H1 (cell line): ENCODE data around the gene NTN1. TPM values are rescaled to one million over a fixed set of nuclear protein-coding genes. Genes with fewer than 3 reads are reported as not detected.

Experiments
- CTCF ChIA-PET: fragments of 300-600 bp; sonication (Branson Sonifier 250); formaldehyde crosslinking; loops from one replicate; lab custom pipeline; 2021; ENCODE audit not compliant: partially characterized antibody; lab: Charles Lee
- POLR2A ChIA-PET: fragments of 300-600 bp; sonication (Branson Sonifier 250); formaldehyde crosslinking; loops from one replicate; lab custom pipeline; 2021; ENCODE audit warnings: inconsistent platforms; ENCODE audit not compliant: partially characterized antibody; lab: Charles Lee
- DNase-seq, 2 experiments: peaks; one replicate each; pipeline versions ENCODE4 v3.0.0 to v3.0.0-alpha.2; 2010 to 2022; ENCODE audit warnings: low spot score in 2 of 2, low read depth in 1 of 2, mixed read lengths in 1 of 2
- FAIRE-seq: peaks from 2 replicates; lab custom pipeline; 2011; peaks lifted over from hg19 to GRCh38; lab: Jason Lieb, UNC
- H2AFZ ChIP-seq: 2 replicates; pipeline ENCODE4 v1.8.1; 2012; ENCODE audit warnings: low read length, inconsistent platforms
- H2AK5ac ChIP-seq: 2 replicates; pipeline ENCODE4 v1.6.1; 2013; ENCODE audit warnings: low read depth, low read length
- H2BK120ac ChIP-seq: replicated peaks from 2 replicates; pipeline ENCODE3; 2013; ENCODE audit warnings: low read depth, low read length, inconsistent platforms
- H2BK12ac ChIP-seq: 2 replicates; pipeline ENCODE4 v1.6.1; 2013; ENCODE audit warnings: low read depth, low read length
- H2BK15ac ChIP-seq: 2 replicates; pipeline ENCODE4 v1.6.1; 2013; ENCODE audit warnings: low read length
- H2BK20ac ChIP-seq: 2 replicates; pipeline ENCODE4 v1.6.1; 2013; ENCODE audit warnings: low read length
- H2BK5ac ChIP-seq: 2 replicates; pipeline ENCODE4 v1.6.1; 2013; ENCODE audit warnings: low read depth, low read length
- H3K14ac ChIP-seq: 2 replicates; pipeline ENCODE4 v1.6.1; 2013; ENCODE audit warnings: inconsistent platforms; ENCODE audit not compliant: insufficient read length
- H3K18ac ChIP-seq: 2 replicates; pipeline ENCODE4 v1.6.1; 2013; ENCODE audit warnings: low read length; ENCODE audit errors: extremely low read depth
- H3K23ac ChIP-seq: 2 replicates; pipeline ENCODE4 v1.6.1; 2013; ENCODE audit warnings: inconsistent platforms; ENCODE audit not compliant: insufficient read length
- H3K23me2 ChIP-seq: 2 replicates; pipeline ENCODE4 v1.6.1; 2013; ENCODE audit warnings: low read depth, low read length
- H3K27ac ChIP-seq: 2 replicates; pipeline ENCODE4 v1.6.1; 2011; ENCODE audit warnings: low read depth, low read length, inconsistent platforms
- H3K27me3 ChIP-seq, 4 experiments: replicated peaks in 1 of 4; 1 replicate in 1 of 4; 2 replicates in 3 of 4; pipeline versions ENCODE4 v1.6.1 to v1.8.1; 2011 to 2013; ENCODE audit warnings: low read length in 3 of 4, mild to moderate bottlenecking in 3 of 4, inconsistent platforms in 2 of 4, mixed read lengths in 2 of 4, moderate library complexity in 1 of 4; ENCODE audit not compliant: control insufficient read depth in 3 of 4, insufficient read depth in 3 of 4; ENCODE audit errors: extremely low read depth in 1 of 4
- H3K36me3 ChIP-seq, 4 experiments: 2 replicates each; pipeline versions ENCODE4 v1.6.1 to v1.8.1; 2011 to 2013; ENCODE audit warnings: mild to moderate bottlenecking in 4 of 4, low read length in 3 of 4, moderate library complexity in 2 of 4, control low read depth in 1 of 4, inconsistent platforms in 1 of 4; ENCODE audit not compliant: insufficient read depth in 4 of 4, control insufficient read depth in 2 of 4
- H3K4ac ChIP-seq: replicated peaks from 2 replicates; pipeline ENCODE3; 2013; ENCODE audit warnings: low read length, low read depth, mixed read lengths, inconsistent platforms; ENCODE audit not compliant: insufficient read length
- H3K4me1 ChIP-seq, 4 experiments: replicated peaks in 1 of 4; 1 replicate in 1 of 4; 2 replicates in 3 of 4; pipeline versions ENCODE4 v1.6.1 to v1.8.1; 2011 to 2013; ENCODE audit warnings: low read length in 3 of 4, inconsistent platforms in 2 of 4, mixed read lengths in 1 of 4; ENCODE audit not compliant: insufficient read depth in 4 of 4, control insufficient read depth in 3 of 4
- H3K4me2 ChIP-seq, 2 experiments: 2 replicates each; pipeline versions ENCODE4 v1.6.1 to v1.8.1; 2011 to 2013; ENCODE audit warnings: low read depth in 2 of 2, low read length in 2 of 2, control low read depth in 1 of 2, inconsistent platforms in 1 of 2, mild to moderate bottlenecking in 1 of 2; ENCODE audit not compliant: insufficient read depth in 1 of 2
- H3K4me3 ChIP-seq, 4 experiments: fragments of 200-600, 300-600 bp in 1 of 4; sonication (generic), shearing (Covaris generic), sonication (Bioruptor Twin) in 1 of 4; 2 replicates each; pipeline versions ENCODE4 v1.5.1 to v1.8.1; 2011 to 2016; ENCODE audit warnings: low read length in 4 of 4, low read depth in 3 of 4, control low read depth in 2 of 4, inconsistent platforms in 2 of 4, mild to moderate bottlenecking in 2 of 4, mixed read lengths in 1 of 4, moderate library complexity in 1 of 4; ENCODE audit not compliant: insufficient read depth in 2 of 4; ENCODE audit errors: extremely low read depth in 1 of 4
- H3K56ac ChIP-seq: replicated peaks from 2 replicates; pipeline ENCODE3; 2013; ENCODE audit warnings: low read depth, mild to moderate bottlenecking, mixed read lengths, low read length, inconsistent platforms; ENCODE audit not compliant: insufficient read length
- H3K79me1 ChIP-seq: 2 replicates; pipeline ENCODE4 v1.6.1; 2013; ENCODE audit warnings: low read depth, low read length, control low read depth
- H3K79me2 ChIP-seq, 2 experiments: 2 replicates each; pipeline versions ENCODE4 v1.6.1 to v1.8.1; 2012 to 2013; ENCODE audit warnings: low read length in 2 of 2, mild to moderate bottlenecking in 2 of 2, inconsistent platforms in 1 of 2; ENCODE audit not compliant: insufficient read depth in 2 of 2, control insufficient read depth in 1 of 2
- H3K9ac ChIP-seq, 4 experiments: replicated peaks in 1 of 4; 1 replicate in 1 of 4; 2 replicates in 3 of 4; pipeline versions ENCODE4 v1.6.1 to v1.8.1; 2011 to 2013; ENCODE audit warnings: low read depth in 3 of 4, low read length in 3 of 4, control low read depth in 2 of 4, mild to moderate bottlenecking in 2 of 4, moderate library complexity in 2 of 4, inconsistent platforms in 1 of 4; ENCODE audit errors: extremely low read depth in 1 of 4
- H3K9me3 ChIP-seq, 2 experiments: 2 replicates each; pipeline versions ENCODE4 v1.6.1 to v1.8.1; 2012 to 2013; ENCODE audit warnings: mild to moderate bottlenecking in 2 of 2, moderate library complexity in 2 of 2, control low read depth in 1 of 2, inconsistent platforms in 1 of 2, low read depth in 1 of 2, low read length in 1 of 2, mixed read lengths in 1 of 2; ENCODE audit not compliant: insufficient read depth in 2 of 2
- H4K20me1 ChIP-seq, 2 experiments: replicated peaks in 1 of 2; 2 replicates each; pipeline versions ENCODE3 to v1.8.1; 2011 to 2013; ENCODE audit warnings: inconsistent platforms in 2 of 2, low read length in 2 of 2, mild to moderate bottlenecking in 1 of 2; ENCODE audit not compliant: insufficient read depth in 2 of 2, control insufficient read depth in 1 of 2
- H4K5ac ChIP-seq: 2 replicates; pipeline ENCODE4 v1.6.1; 2013; ENCODE audit warnings: low read length, low read depth, mixed read lengths, inconsistent platforms; ENCODE audit not compliant: insufficient read length
- H4K8ac ChIP-seq: 2 replicates; pipeline ENCODE4 v1.8.0; 2013; ENCODE audit warnings: mild to moderate bottlenecking, moderate library complexity, low read length, inconsistent platforms; ENCODE audit not compliant: insufficient read depth; ENCODE audit errors: extremely low read depth
- H4K91ac ChIP-seq: replicated peaks from 2 replicates; pipeline ENCODE3; 2013; ENCODE audit warnings: low read length, mixed read lengths, inconsistent platforms; ENCODE audit not compliant: insufficient read length
- CEBPB ChIP-seq: IDR thresholded peaks from 2 replicates; pipeline ENCODE4 v1.6.1; 2012; ENCODE audit warnings: low read depth, low read length
- CTBP2 ChIP-seq: IDR thresholded peaks from 2 replicates; pipeline ENCODE4 v1.7.0; 2011; ENCODE audit warnings: borderline replicate concordance, mild to moderate bottlenecking, moderate library complexity, mixed read lengths, low read length; ENCODE audit not compliant: insufficient read depth, insufficient read length
- EGR1 ChIP-seq: IDR thresholded peaks from 2 replicates; pipeline ENCODE4 v1.6.1; 2011; ENCODE audit warnings: low read depth, low read length, borderline replicate concordance
- HDAC6 ChIP-seq: IDR thresholded peaks from one replicate; pipeline ENCODE4 v1.7.1; 2012; ENCODE audit warnings: low read depth, mild to moderate bottlenecking, inconsistent platforms, low read length, moderate library complexity
- KDM1A ChIP-seq: fragments of 200-600, 300-600 bp; sonication (generic); IDR thresholded peaks from 2 replicates; pipeline ENCODE4 v1.7.1; 2016; ENCODE audit warnings: mild to moderate bottlenecking, low read length, borderline replicate concordance
- KDM4A ChIP-seq: IDR thresholded peaks from one replicate; pipeline ENCODE4 v1.7.1; 2012; ENCODE audit warnings: low read depth, mild to moderate bottlenecking, moderate library complexity, low read length, inconsistent platforms; ENCODE audit not compliant: severe bottlenecking
- KDM5A ChIP-seq: fragments of 200-600 bp; IDR thresholded peaks from 2 replicates; pipeline ENCODE4 v1.7.1; 2012; ENCODE audit warnings: mild to moderate bottlenecking, low read length, inconsistent platforms, mixed read lengths
- SAP30 ChIP-seq: fragments of 300-600 bp; sonication (generic); IDR thresholded peaks from 2 replicates; pipeline ENCODE4 v1.7.1; 2012; ENCODE audit warnings: low read length, moderate library complexity, mild to moderate bottlenecking, inconsistent platforms; ENCODE audit not compliant: insufficient read depth, insufficient replicate concordance
- SIX5 ChIP-seq: IDR thresholded peaks from 2 replicates; pipeline ENCODE4 v1.6.1; 2011; ENCODE audit warnings: mild to moderate bottlenecking, low read depth, low read length
- SP1 ChIP-seq: IDR thresholded peaks from 2 replicates; pipeline ENCODE4 v1.6.1; 2011; ENCODE audit warnings: low read depth, low read length
- SP2 ChIP-seq: IDR thresholded peaks from 2 replicates; pipeline ENCODE4 v1.6.1; 2012; ENCODE audit warnings: mild to moderate bottlenecking, low read length, inconsistent platforms
- SRF ChIP-seq: IDR thresholded peaks from 2 replicates; pipeline ENCODE4 v1.6.1; 2011; ENCODE audit warnings: mild to moderate bottlenecking, low read depth, low read length, moderate library complexity
- SUZ12 ChIP-seq: fragments of 200-600 bp; sonication (generic); IDR thresholded peaks from 2 replicates; pipeline ENCODE4 v1.6.1; 2012; ENCODE audit warnings: mild to moderate bottlenecking, inconsistent platforms, low read length, moderate library complexity, mixed read lengths
- TAF1 ChIP-seq: IDR thresholded peaks from 2 replicates; pipeline ENCODE4 v1.6.1; 2011; ENCODE audit warnings: mild to moderate bottlenecking, low read depth, low read length
- YY1 ChIP-seq: IDR thresholded peaks from 2 replicates; pipeline ENCODE4 v1.6.1; 2011; ENCODE audit warnings: low read depth, mild to moderate bottlenecking, low read length
- ZNF274 ChIP-seq: IDR thresholded peaks from 2 replicates; pipeline ENCODE4 v1.7.0; 2012; ENCODE audit warnings: low read length, borderline replicate concordance; ENCODE audit errors: extremely low read depth
- WGBS, 2 experiments: shearing (Covaris generic) in 1 of 2; methylation state at CpG; one replicate each; pipeline versions ENCODE4 v1.1.6 to v1.1.7; 2013 to 2015; ENCODE audit warnings: low lambda C conversion rate in 2 of 2, mixed read lengths in 2 of 2, inconsistent platforms in 1 of 2, low coverage in 1 of 2, missing lambda C conversion rate in 1 of 2; ENCODE audit not compliant: insufficient replicate concordance in 2 of 2, insufficient coverage in 1 of 2, insufficient read length in 1 of 2; ENCODE audit errors: extremely low coverage in 1 of 2, missing lambda C conversion rate in 1 of 2; 5-methylcytosine and 5-hydroxymethylcytosine counted together
- polyA plus RNA-seq, 7 experiments: library from polyadenylated mRNA; depleted of rRNA in 3 of 7; stranded (reverse) in 5 of 7; unstranded in 2 of 7; fragments of >200 nt in 5 of 7; fragments of 200-250 nt in 2 of 7; gene quantifications; 1 replicate in 5 of 7; 2 replicates in 1 of 7; 4 replicates in 1 of 7; pipeline versions ENCODE4 v1.2.1 to v1.2.3, GENCODE V29; 2011 to 2013; ENCODE audit warnings: missing spikeins in 2 of 7, mixed read lengths in 2 of 7
- total RNA-seq: library from RNA; stranded (reverse); fragmentation: NEBNext Ultra II Directional; extraction: Animal tissue kit (Norgen Biotek cat#: 25700); gene quantifications from 2 replicates; pipeline ENCODE4 v1.2.1, GENCODE V29; 2021

NTN1 gene
- total and polyA plus RNA-seq, 2 of the 8 experiments (the other 6 are each of a cell fraction or from before 2014, with no cell fraction given) = 2.0 to 2.3 TPM

DNA sequence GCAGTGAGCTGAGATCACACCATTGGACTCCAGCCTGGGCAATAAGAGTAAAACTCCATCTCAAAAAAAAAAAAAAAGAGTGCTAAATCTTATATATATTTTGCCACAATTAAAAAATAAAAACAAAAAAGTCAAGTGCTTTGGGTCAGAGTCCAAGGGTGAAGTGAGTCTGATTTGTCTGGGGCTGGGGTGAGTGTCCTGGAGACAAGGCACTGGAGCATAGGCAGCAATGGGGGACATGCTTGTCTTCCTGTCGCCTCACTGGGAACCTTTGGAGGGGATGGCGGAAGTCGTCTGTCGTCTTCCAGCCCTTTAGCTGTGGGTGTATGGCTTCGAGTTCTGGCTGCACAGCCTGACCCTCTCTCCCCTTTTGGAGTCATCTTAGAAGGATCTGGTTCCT is 167.1 kb downstream of the NTN1 start:
- POLR2A ChIA-PET = interaction anchor here (1.3 to 1.5 kb wide), 2 partner anchors 9 to 10 kb away, joined by 3 read pairs; no protein-coding TSS in a partner anchor
- CTCF ChIA-PET = interaction anchor here (0.6 to 1.2 kb wide), 2 partner anchors 9 to 12 kb away, joined by 3 read pairs; no protein-coding TSS in a partner anchor
- WGBS, 2 experiments = 95% methylated on average over 5 of the region's 5 CpGs; no CpG with 5 or more reads in 1 of the 2 experiments

More for the DNA sequence above, 167.1 kb downstream of the NTN1 start:
- no peak overlapping the region for H2AK5ac ChIP-seq
- H4K5ac ChIP-seq = no peak overlapping the region
- no peak overlapping the region for H2BK20ac ChIP-seq
- no peak overlapping the region for H3K14ac ChIP-seq
- no peak overlapping the region for H3K4me3 ChIP-seq
- FAIRE-seq = no peak
- no peak overlapping the region for H3K18ac ChIP-seq
- no peaks in the 10 kb centered on the region for H3K36me3 ChIP-seq
- no peak overlapping the region for H2BK15ac ChIP-seq
- H3K9ac ChIP-seq = no peak overlapping the region
- H3K4me2 ChIP-seq = no peak overlapping the region
- no peaks in the 10 kb centered on the region for H4K20me1 ChIP-seq
- no peak for TF ChIP-seq SP2
- no peak for TF ChIP-seq KDM1A
- TF ChIP-seq ZNF274 = no peak
- TF ChIP-seq EGR1 = no peak
- no peak for TF ChIP-seq CTBP2
- no peak for TF ChIP-seq YY1
- no peak for TF ChIP-seq SP1
- no peak for TF ChIP-seq SUZ12
- TF ChIP-seq KDM4A = no peak
- TF ChIP-seq KDM5A = no peak
- no peak for TF ChIP-seq HDAC6
- TF ChIP-seq SIX5 = no peak
- no peak for TF ChIP-seq CEBPB
- TF ChIP-seq TAF1 = no peak
- TF ChIP-seq SRF = no peak
- no peak for TF ChIP-seq SAP30
- no peak for DNase-seq
- no peak overlapping the region for H4K8ac ChIP-seq
- no peak overlapping the region for H3K56ac ChIP-seq
- no peak overlapping the region for H3K27ac ChIP-seq
- H3K9me3 ChIP-seq = no peaks in the 10 kb centered on the region
- H2BK120ac ChIP-seq = no peak overlapping the region
- H3K23ac ChIP-seq = no peak overlapping the region
- no peaks in the 10 kb centered on the region for H3K27me3 ChIP-seq
- H4K91ac ChIP-seq = no peak overlapping the region
- no peaks in the 10 kb centered on the region for H3K23me2 ChIP-seq
- H2AFZ ChIP-seq = no peak overlapping the region
- no peak overlapping the region for H3K4ac ChIP-seq
- H3K79me1 ChIP-seq = no peaks in the 10 kb centered on the region
- peaks cover 0 to 7% (median 5%) of the 10 kb centered on the region in 4 experiments; a peak in 6 of 7 replicates for H3K4me1 ChIP-seq
- H2BK5ac ChIP-seq = no peak overlapping the region
- no peaks in the 10 kb centered on the region for H3K79me2 ChIP-seq
- no peak overlapping the region for H2BK12ac ChIP-seq
